GM21786 (cell line): Measurements from ENCODE around the gene CACNA1B.

Experiments used
- ATAC-seq: cut with Tn5 transposase; IDR thresholded peaks from one replicate; pipeline ENCODE4 v1.9.1; 2021; ENCODE audit not compliant: unreplicated experiment

Gene CACNA1B

DNA sequence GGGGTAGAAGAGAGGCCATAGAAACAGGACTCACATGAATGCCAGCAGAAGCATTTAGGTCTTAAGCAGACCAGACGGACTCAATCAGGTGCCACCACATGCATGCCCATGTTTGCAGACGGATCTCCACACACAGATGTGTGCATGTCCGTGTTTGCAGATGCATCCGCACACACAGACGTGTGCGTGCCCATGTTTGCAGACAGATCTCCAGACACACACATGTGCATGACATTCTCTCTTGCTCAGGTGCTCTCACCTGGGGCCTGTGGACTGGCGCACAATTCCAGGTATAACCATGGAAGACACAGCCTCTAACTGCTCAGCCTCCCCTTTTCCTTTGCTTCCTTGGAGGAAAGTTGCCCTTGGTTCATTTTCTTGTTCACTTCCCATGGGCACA, 148.3 kb downstream of the CACNA1B start:
- ATAC-seq: no peak

DNA sequence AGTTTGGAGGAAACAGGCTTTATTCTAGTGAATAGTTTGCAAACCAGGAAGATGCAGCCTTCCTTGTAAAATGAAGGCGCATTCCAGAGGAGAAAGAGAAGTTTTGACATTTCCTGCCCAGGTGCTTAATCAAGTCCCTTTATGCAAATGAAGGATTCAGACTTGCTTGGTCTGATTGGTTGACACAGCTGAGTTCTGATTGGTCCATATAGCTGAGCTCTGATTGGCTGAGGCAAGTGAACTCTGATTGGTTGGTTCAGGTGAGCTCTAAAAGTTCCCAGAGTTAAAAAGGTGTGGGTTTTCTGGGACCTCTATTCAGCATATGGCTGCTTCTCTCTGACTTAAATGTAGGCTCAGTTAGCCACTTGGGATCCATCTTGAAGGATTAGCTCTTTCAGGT, 151.0 kb downstream of the CACNA1B start:
- ATAC-seq: no peak

DNA sequence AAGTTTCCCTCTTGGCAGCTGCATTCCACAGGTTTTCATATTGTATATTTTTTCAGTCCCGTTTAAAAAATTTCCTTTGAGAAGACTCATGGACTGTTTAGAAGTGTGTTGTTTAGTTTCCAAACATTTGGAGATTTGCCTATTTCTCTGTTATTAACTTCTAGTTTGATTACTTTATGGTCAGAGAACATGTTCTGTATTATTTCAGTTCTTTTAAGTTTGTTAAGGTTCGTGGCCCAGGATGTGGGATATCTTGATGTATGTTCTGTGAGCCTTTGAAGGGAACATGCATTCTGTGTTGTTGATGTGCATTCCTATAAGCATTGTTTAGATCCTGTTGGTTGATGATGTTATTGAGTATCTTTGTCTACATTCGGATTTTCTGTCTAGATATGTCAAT, 153.6 kb downstream of the CACNA1B start:
- ATAC-seq: no peak

DNA sequence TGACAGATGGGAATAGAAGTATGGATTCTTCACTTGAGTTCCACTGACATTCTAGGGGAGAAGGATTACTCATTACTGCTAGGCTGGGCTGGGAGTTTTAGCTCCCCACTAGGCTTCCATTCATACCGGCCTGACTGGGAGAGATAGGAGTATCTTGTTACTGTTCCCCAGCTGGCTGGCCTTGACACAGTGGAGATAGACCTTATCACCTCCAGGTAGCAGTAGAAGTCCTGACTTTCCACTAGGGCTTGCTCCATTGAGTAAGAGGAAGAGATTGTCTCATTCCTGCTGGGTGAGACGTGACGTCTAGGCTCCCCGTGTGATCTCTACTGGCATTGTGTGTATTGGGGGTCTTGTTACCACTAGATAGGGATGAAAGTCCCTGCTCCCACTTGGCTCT, 156.4 kb downstream of the CACNA1B start:
- no peak for ATAC-seq

DNA sequence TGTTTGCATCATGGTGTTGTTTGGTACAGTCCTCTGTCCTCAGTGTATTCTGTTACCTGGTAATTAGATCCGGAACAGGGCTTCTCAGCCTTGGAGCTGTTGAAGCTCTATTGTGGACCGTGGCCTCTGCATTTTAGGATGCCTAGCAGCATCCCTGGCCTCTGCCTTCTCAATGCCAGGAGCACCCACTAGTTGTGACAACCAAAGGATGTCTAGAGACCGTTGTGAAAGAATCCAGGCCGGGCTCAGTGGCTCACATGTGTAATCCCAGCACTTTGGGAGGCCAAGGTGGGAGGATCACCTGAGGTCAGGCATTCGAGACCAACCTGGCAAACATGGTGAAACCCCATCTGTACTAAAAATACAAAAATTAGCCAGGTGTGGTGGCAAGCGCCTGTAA, 159.6 kb downstream of the CACNA1B start:
- ATAC-seq: no peak

- no peak for ATAC-seq
Observed at GRCh38 chr9:138038244-138038671, 160.7 kb downstream of the CACNA1B start.

DNA sequence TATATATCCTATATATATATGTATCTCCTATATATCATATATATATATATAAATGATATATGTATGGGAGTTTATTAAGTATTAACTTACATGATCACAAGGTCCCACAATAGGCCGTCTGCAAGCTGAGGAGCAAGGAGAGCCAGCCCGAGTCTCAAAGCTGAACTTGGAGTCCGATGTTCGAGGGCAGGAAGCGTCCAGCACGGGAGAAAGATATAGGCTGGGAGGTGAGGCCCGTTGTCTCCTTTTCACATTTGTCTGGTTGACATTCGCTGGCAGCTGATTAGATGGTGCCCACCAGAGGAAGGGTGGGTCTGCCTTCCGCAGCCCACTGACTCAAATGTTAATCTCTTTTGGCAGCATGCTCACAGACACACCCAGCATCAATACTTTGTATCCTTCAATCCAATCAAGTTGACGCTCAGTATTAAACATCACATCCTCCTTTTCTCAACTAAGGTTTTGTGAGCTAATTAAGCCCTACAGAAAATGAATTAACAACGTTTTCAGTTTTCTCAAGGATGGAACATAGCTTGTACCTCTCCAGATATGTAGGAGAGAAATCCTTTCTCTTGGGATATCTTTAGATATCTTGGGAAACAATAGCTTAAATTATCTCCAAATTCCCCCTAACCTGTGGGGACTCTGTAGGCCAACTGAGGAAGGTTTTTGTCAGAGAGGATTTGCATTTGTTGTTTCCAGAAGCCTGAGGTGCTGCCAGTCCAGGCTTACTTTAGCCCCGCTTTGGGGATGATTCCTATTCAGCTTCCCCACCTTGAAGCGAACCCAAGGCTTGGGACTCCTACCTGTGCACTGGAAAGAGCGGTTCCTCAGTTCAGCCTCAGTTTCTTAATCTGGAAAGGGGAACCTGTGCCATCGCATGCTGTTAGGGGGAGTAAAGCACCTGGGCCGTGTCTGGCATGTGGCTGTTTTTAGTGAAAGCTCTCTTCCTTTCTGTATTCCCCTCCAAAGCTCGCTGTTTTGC, 163.2 kb downstream of the CACNA1B start:
- no peak for ATAC-seq

DNA sequence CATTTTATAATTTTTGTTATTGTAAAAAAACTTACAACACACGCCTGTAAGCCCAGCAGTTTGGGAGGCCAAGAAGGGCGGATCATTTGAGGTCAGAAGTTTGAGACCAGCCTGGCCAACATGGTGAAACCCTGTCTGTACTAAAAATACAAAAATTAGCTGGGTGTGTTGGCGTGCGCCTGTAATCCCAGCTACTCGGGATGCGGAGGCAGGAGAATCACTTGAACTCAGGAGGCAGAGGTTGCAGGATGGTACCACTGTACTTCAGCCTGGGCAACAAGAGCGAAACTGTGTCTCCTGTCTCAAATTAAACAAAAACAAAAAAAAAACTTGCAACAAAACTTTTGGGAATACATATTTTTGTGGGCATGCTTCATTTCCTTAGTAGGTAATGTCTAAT, 164.6 kb downstream of the CACNA1B start:
- no peak for ATAC-seq

- no peak for ATAC-seq
Observed at GRCh38 chr9:138042640-138043039, 165.1 kb downstream of the CACNA1B start.

GRCh38 chr9:138043061-138043410, 165.5 kb downstream of the CACNA1B start:
- no peak for ATAC-seq

GRCh38 chr9:138043411-138044345, 166.1 kb downstream of the CACNA1B start:
- no peak for ATAC-seq

DNA sequence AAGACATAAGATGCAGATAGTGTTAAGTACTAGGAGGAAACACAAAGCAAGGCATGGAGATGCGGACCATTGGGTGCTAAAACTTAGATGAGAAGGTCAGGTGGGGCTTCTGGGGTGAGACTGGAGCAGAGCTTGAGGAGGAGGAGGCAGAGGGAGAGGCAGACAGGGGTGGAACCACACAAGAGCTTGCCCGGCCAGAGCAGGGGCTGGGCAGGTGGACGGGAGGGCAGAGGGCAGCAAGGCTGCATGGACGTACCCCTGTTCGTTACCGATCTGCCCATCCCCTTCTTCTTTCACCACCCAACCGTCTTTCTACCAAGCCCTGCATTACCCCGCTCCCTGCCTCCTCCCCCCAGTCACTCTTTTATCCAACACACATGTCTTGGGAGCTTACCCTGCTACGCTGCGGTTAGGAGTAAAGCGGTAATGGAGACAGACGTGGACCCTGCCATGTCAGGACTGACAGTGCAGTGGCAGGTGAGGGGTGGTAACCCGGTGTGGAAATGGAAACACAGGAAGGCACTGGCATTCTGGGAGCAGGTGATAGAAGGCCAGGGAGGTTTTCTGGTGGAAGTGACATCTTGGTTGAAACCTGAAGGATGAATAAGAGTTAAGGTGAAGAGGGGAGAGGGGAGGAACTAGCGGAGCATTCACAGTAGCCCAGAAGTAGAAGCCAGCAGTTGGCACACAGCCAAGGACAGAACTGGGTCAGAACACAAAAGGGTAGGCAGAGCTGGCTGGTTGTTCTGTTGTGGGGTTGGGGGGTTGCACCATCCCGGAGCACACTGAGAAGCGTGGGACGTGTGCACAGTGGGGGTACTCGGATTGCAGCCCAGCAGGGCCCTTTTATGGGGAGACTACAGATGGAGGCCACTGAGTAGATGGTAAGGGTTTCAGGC, 167.2 kb downstream of the CACNA1B start:
- no peak for ATAC-seq

GRCh38 chr9:138045541-138046490, 168.2 kb downstream of the CACNA1B start:
- no peak for ATAC-seq

DNA sequence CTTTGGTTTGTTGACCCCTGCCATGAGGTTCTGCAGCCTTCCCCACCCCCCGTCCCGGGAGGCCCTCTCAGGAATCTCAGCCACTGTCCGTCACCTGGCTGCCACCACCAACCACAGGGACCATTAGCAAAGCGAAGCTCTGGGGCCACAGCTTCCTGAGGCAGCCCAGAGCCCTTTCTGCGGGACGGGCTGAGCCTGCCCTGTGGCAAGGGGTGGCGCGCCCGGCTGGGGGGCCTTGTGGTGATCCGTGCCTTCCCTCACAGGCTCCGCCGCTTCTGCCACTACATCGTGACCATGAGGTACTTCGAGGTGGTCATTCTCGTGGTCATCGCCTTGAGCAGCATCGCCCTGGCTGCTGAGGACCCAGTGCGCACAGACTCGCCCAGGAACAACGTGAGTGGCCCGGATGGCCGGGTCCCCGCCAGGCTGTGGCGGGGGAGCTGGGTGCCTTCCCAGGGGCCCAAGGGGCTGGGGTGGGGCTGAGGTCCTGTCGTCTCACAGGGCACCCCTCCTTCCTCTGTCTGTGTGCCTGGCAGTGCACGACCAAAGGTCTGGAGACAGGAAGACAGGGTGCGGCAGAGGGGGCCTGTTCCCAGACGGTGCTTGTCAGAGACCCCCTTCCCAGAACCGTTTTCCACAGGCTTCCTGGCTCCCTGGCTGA, 169.2 kb downstream of the CACNA1B start:
- ATAC-seq: no peak

GRCh38 chr9:138047469-138048040, 170.0 kb downstream of the CACNA1B start:
- no peak for ATAC-seq

- ATAC-seq: no peak
Observed at GRCh38 chr9:138048184-138048583, 170.6 kb downstream of the CACNA1B start.

DNA sequence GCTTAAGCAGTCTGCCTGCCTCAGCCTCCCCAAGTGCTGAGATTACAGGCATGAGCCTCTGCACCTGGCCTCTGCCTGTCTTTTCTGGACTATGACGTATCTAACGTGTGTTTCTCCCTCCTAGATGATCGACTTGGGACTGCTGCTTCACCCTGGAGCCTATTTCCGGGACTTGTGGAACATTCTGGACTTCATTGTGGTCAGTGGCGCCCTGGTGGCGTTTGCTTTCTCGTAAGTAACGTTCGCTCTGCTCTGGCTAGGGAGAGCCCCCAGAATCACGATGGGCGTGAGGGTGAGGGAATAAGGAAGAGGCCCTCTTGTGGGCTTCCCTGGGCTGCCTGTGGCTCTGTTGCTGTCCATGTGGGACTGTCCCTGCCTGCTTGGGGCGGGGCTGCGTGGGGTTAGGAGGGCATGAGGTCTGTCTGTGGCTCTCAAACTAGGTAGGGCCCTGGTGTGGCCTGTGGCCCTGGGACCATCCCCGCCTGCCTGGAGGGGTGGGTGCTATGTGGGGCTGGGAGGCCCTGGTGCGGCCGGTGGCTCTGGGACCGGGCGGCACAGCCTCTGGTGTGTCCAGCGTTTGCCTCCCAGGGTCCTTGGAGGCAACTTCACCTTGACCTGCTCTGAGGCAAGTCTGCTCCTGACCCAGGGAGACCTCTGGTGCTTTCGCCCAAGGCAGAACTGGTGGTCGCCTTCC, 171.7 kb downstream of the CACNA1B start:
- ATAC-seq: no peak
